ENCODE results near the gene TRABD2B.
A peak's percentile ranks its signal among the peaks of the same experiment; 100 is the strongest.

Gene TRABD2B

DNA sequence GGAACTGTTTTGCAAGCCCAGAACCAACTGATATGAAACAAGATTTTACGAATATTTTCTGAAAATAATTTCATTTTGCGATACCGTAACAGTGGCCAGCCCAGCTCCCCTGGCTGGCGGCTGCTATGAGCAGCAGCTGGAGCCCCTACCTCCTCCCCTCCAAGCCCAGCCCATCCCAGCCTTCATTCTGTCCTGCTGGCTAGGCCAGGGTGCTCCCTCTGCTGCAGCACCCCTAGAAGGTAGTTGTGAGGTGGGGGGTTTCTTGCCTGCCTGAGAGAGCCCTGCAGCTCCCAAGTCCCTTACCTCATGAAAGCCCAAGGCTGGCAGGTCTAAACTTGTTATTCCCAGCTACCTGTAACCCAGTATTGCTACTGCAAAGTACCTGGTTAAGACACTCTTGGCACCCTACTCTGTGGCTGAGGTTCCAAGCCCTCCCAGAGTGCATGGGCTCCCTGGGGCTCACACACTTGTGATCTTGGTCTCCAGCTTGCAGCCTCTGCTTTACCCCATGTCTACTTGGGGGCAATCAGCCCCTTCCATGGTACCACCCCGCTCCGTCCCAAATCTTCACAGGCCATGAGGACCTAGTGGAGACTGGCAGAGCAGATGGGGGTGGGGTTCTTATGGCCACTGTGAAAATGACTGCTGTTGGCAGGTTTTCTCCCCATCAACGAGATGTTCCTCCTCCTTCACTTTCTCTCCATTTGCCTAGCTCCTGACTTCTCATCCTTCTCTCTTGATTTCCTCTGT lies 239.8 kb downstream of the TRABD2B start:
- DNase-seq = no peak
- ATAC-seq = no peak

- no peak for DNase-seq
Measured at GRCh38 chr1:47756411-47756810, 240.8 kb downstream of the TRABD2B start.

DNA sequence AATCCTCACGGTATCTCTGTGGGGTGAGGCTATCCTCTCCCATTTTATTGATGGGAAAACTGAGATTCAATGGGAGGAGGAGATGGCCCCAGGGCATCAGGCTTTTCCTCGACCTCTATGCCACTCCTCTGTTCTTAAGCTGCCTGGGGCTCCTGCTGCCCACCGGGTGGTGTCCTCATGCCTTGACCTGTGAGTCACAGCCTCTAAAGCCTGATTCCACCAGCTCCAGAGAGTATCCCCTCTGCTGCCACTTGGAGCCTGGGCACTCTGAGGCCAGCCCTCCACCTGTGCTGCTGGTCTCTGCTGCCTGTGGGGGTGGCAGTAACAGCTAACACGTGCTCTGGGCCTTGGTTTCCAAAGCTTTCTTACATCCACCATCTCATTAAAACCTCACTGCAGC lies 241.2 kb downstream of the TRABD2B start:
- ATAC-seq = no peak
- no peak for DNase-seq

More at GRCh38 chr1:47756411-47756810, 240.8 kb downstream of the TRABD2B start:
- no peak for ATAC-seq

- DNase-seq (peak; percentile 71), ATAC-seq (no peak)
Measured at GRCh38 chr1:47755101-47755990, 241.8 kb downstream of the TRABD2B start.

DNA sequence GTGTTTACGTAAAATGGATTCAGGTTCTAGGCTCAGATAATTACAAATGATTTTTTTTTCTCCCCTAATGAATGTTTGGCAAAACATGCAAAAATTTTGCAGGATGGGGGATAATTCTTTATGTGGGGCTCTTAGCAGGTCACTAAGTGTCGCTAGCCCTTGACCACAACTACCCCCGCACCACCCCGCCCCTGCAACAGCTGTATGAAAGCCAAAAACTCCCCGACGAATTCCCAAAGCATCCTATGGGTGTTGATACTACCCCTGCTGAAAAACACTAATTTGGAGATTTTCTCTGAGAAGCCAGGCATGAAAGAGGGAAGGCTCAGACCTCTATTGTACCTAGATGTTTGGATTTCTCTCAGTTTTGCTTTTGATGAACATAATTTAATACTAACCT lies 243.0 kb downstream of the TRABD2B start:
- no peak for DNase-seq
- no peak for ATAC-seq

GRCh38 chr1:47753808-47754207 lies 243.4 kb downstream of the TRABD2B start:
- ATAC-seq (no peak), DNase-seq (no peak)

DNA sequence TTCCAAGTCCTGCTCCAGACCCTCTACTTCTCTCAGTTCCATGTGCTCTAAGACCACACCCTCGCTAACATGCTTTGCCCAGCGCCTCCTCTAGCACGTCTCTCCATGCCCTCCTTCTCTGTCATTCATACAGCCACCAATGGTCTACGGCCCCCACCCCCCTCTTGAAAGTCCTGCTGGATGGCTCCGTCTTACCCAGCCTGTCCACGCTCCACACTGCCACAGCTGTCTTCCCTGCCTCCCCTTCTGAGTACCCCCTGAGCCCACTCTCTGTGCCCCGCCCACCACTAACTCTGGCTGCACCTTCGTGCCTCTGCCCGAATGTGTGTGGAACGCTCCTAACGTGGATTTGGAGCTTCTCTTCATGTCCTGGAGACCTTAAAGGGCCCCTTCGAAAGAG lies 244.6 kb downstream of the TRABD2B start:
- DNase-seq (no peak), ATAC-seq (no peak)

GRCh38 chr1:47751996-47752451 lies 245.2 kb downstream of the TRABD2B start:
- no peak for ATAC-seq
- no peak for DNase-seq

- ATAC-seq (no peak), DNase-seq (no peak)
Measured at GRCh38 chr1:47751193-47751592, 246.0 kb downstream of the TRABD2B start.

GRCh38 chr1:47745715-47746609 lies 251.2 kb downstream of the TRABD2B start:
- ATAC-seq = no peak
- DNase-seq = no peak

DNA sequence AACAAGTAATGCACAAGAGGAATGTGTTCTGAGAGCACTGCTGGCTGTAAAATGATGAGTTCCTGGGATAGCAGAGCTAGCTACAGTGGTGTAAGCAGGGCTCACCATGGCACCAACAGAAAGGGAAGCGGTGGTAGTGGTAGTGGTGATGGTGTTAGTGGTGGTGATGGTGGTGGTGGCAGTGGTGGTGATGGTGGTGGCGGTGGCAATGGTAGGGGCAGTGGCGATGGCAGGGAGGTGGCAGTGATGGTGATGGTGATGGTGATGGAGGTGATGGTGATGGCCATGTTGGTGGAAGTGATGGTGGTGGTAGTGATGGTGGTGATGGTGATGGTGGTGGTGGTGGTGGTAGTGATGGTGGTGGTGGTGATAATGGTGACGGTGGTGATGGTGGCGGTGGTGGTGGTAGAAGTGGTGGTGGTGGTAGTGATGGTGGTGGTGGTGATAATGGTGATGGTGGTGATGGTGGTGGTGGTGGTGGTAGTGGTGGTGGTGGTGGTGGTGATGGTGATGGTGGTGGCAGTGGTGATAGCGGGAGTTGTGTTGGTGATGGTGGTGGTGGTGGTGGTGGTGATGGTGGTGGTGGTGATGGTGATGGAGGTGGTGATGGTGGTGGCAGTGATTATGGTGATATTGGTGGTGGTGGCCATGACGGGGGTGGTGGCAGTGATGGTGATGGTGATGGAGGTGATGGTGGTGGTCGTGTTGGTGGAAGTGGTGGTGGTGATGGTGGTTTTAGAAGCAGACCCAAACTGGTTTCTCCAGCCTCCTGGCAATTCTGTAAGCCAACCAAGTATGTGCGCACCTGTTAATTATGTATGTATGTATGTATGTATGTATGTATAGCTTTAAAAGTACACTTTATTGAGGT lies 254.1 kb downstream of the TRABD2B start:
- ATAC-seq = no peak
- no peak for DNase-seq

DNA sequence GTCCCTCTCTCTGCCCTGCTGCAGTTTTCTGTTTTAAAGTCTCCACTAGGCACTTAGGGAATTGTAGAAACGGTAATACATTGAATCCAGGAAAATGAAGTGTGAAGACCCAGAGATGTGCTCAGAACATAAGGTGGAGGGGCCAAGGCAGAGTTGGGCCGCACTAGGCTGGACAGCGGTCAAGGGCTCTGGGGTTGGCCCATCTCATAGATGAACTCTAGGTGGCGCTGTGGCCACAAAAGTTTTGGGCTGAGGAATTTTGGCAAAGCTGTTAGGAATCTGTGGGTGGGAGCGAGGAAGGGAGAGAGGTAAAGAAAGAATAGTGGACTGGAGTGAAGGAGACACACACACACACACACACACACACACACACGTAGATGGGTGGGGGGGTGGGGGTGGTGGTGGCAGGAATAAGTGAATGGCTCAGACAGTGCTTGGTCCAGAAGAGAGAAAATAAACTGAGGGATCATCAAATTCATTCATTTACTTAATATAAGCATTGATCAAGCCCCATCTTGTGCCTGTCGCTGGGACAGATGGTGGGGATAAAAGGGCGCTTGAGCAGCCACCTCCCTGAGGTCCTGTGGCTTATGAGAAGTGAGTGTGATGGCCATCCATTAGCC lies 258.5 kb downstream of the TRABD2B start:
- DNase-seq (no peak), ATAC-seq (no peak)

DNA sequence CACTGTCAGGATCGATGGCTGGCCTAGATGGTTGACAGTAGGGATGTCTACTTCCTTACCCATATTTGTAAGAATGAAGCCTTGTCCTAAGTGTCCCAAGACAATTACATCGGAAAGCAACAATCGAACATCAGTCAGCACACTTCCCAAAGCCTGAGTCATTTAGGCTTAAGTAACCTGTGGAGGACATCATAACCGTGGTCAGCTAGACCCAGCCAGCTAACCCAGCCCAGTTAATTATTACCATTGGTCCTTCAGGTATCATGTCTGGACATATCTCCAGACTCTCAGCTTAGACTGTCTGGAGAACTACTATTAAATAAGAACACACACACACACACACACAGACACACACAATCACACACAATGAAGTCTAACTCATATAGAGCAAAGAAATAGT lies 264.7 kb downstream of the TRABD2B start:
- ATAC-seq (no peak), DNase-seq (no peak)

- ATAC-seq = no peak
- DNase-seq = no peak
Measured at GRCh38 chr1:47731730-47732129, 265.5 kb downstream of the TRABD2B start.

- DNase-seq (no peak), ATAC-seq (no peak)
Measured at GRCh38 chr1:47729685-47730084, 267.5 kb downstream of the TRABD2B start.

DNA sequence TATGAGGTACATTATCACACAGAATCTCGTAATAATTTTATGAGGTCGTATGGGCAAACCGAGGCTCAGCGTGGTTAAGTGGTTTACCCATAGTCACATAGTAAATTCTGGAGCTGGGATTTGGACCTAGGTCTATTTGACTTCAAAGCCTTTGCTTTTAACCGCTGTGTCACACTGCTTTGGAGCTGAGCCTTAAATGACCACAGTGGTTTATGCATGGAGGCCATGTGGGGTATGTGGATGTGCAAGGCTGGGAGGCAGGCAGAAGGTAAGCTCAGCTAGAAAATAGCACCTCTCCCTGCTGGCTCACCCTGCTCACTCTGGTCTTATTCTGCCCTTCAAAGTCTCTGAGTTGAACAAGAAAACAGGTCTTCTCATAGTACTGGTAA lies 269.5 kb downstream of the TRABD2B start:
- no peak for ATAC-seq

DNA sequence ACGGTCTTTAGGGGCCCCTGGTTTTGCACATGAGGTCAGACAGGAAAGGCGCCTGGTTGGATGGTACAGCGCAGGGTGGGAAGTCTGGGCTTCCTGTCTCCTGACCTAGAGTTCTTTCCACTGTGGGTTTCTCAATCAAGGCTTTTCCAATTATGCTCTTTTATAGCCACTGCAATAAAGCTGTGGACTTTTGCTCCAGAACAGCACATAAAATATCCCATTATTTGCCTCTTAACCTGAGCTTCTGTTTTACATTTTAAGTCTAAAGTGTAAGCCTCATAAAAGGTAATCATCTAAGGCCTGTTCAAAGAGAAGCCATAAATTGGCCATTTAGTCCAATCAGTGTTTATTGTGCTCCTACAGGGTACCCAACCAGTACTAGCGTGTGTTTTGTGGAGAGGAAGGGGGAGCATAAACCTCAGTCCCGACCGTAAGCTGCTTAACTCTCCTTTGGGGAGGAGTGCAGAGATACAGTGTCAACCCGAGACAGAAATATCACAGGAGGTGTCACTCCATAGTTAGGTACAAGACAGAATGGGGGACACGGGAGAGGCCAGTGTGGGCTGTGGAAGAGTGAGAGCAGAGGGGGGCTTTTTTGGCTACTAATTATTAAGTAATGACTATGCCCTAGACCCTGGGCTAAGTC lies 270.0 kb downstream of the TRABD2B start:
- no peak for DNase-seq

More for the DNA sequence above, 269.5 kb downstream of the TRABD2B start:
- DNase-seq = no peak

DNA sequence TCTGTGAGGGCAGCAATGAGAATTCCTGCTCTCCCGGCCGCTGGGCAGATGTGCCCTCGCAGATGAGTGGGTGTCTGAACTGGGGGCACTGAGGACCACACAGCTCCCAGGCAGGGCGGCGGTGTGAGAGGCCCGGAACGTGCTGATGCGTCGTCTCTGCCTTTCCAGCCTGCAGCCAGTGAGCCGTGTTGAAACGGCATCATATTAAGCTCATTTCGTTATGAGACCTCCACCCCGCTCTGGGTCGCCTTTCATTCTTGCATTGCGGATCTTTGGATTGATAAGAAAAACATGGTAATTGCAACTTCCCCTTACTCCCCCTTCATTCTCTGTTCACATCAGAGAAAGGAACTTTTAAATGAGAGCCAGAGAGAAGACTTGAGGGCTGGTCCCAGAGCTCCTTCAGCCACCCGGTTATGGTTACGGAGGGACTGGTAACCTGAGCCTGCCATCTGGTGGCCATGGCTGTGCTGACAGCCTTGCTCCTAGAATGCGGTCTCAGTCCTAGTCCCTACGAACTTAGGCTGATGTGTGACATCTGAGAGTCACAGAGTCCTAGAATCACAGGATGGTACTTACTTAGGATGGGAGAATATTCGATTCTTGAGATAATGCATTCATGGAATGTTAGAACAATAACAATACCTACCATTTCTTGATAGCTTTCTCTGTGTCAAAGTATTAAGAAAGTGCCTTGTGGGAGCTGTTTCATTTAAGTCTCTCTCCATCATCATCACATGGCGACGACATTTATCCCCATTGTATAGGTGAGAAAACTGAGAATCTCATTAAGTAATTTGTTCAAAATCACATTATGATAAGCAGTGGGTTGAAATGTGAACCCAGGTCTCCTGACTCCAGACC lies 271.0 kb downstream of the TRABD2B start:
- ATAC-seq (peak; percentile 82), DNase-seq (peak; percentile 74)

More for the DNA sequence above, 270.0 kb downstream of the TRABD2B start:
- no peak for ATAC-seq

- ATAC-seq = no peak
- no peak for DNase-seq
Measured at GRCh38 chr1:47725511-47725991, 271.6 kb downstream of the TRABD2B start.

Measured in stimulated activated naive CD8-positive, alpha-beta T cell treated with anti-CD3 and anti-CD28 coated beads, Interleukin-15, Interleukin-2, amounts not matched to agents 100 U/mL and 50 U/mL, for 24 hours (primary cell).